HG03442 (cell line): ENCODE results near the gene FNDC11.

Experiments used
- ATAC-seq: cut with Tn5 transposase; IDR thresholded peaks from one replicate; pipeline ENCODE4 v1.9.1; 2021; ENCODE audit warnings: mild to moderate bottlenecking, moderate library complexity; ENCODE audit not compliant: unreplicated experiment

Gene FNDC11

GRCh38 chr20:63539441-63540370 lies 14.3 kb upstream of the FNDC11 start:
- no peak for ATAC-seq

DNA sequence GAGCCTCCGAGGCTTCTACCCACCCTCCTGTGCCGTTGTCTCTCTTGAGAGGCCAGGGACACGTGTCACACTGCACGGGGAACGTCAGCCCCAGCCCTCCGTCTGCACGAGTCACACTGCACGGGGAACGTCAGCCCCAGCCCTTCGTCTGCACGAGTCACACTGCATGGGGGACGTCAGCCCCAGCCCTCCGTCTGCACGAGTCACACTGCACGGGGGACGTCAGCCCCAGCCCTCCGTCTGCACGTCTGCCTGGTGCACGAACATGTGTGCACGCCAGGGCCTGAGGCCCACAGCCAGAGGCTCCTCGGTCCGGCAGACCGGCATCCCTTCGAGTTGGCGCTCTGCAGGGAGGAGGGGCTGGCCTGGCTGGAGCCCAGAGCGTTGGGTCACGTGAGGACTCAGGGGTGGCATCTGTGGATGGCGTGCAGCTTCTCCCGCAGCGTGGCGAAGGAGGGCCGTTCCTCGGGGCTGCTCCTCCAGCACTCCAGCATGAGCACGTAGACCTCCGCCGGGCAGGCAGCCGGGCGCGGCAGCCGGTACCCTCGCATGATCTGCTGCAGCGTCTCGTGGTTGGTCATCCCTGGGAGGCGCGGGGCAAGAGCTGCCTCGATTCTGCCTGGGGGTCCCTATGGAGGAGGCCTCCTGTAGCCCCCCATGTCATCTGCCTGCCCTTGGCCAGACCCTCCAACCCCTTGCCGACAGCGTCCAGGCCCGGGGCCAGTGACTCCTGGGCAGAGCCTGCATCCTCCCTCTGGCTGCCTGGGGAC lies 13.4 kb upstream of the FNDC11 start:
- no peak for ATAC-seq

DNA sequence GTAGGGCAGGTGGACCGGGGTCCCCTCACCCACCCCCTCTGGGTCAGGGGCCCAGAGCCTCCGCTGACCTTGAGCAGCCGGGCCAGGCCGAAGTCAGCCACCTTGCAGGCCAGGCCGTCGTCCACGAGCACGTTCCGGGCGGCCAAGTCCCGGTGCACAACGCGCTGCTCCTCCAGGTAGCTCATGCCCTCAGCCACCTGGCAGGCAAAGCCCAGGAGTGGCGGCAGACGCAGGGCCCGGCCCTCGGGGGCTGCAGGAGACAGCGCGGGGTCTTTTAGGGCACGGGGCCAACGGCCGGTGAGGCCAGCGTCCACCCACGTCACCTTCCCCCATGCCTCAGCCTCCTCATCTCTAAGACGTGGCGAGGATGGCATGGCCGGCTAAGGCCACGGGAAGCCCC lies 12.6 kb upstream of the FNDC11 start:
- ATAC-seq = no peak

DNA sequence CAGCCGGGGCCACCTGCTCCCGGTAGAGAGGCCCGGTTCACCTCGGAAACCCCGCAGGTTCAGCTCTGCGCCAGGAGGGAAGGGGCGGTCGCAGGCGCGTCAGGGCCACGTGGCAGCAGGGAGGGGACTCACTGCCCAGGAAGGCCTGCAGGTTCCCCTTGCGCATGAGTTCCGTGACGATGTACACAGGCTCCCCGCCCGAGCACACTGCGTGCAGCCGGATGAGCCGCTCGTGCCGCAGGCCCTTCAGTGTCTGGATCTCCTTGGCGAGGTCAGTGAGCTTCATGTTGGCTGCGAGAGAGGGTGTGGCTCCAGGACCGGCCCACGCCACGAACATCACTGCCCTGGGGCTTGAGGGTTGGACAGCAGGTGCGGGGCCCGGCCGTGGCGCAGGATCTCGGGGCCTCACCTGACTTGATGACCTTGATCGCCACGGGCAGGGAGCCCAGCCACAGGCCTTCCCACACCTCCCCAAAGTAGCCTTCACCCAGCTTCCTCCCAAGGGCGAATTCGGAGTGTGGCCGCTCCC lies 11.9 kb upstream of the FNDC11 start:
- no peak for ATAC-seq

GRCh38 chr20:63542696-63543095 lies 11.3 kb upstream of the FNDC11 start:
- ATAC-seq = no peak

GRCh38 chr20:63543131-63543530 lies 10.8 kb upstream of the FNDC11 start:
- no peak for ATAC-seq

- ATAC-seq = no peak
These were observed 10.2 kb upstream of the FNDC11 start for GRCh38 chr20:63543733-63544132.

- no peak for ATAC-seq
These were observed 9.6 kb upstream of the FNDC11 start for GRCh38 chr20:63544241-63544957.

- no peak for ATAC-seq
These were observed 8.9 kb upstream of the FNDC11 start for GRCh38 chr20:63544958-63545516.

- ATAC-seq = no peak
These were observed 8.1 kb upstream of the FNDC11 start for GRCh38 chr20:63545814-63546213.

DNA sequence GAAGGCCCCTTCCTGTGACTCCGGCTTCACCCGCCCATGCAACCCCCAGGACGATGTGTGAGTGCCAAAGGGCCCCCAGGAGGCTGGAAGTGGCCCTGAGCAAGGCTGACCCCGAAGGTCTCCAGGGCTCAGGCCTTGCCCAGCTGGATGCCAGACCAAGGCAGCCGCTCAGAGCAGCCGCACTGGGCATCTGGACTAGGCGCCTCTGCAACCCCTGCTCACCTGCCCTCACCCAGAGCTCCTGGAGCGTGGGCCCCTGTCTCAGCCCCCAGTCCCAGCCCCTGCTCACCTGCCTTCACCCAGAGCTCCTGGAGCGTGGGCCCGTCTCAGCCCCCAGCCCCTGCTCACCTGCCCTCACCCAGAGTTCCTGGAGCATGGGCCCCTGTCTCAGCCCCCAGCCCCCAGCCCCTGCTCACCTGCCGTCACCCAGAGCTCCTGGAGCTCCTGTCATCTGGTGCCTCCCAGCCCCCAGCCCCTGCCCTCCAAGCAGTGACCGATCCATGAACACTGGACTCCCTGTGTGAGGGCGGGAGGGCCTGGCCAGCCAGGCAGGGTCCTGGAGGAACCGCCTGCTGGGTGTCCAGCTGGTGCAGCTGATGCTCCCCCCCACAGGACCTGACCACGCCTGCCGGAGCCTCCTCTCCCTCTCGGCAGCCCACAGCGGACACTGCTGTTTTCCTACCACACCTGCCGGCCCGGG lies 7.6 kb upstream of the FNDC11 start:
- ATAC-seq = no peak

DNA sequence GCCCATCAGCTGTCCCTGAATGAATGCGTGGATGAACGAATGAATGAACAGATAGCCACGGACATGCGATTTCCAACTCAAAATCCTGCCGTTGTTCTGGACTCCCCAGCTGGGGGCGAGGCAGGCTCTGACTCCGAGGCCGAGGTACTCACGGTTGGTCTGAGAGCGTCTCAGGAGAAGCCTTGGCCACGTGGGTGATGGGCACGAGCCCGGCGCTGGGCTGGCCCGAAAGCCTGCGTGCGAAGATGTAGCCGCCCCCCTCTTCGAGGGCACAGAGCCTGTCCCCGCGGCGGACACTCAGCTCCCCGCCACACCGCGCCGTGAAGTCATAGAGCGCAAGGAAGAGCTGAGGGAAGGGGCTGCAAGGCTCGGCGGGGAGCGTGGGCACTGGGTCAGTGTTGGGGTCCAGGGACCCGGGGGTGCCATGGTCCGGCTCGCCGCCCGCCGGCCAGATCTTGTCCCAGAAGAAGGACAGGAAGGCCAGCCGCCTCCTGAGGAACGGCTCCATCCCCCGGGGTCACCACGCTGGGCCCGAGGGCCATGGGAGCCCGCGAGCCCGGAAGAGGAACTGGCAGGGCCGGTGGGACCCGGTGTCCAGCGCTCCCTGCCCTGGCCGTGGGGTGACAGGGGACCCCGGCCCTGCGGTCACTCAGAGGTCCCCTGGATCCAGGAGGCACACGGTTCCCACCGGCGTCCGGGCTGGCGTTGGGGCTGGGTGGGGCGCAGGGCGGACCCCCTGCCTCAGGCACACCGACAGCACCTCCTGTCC lies 6.8 kb upstream of the FNDC11 start:
- ATAC-seq = no peak

DNA sequence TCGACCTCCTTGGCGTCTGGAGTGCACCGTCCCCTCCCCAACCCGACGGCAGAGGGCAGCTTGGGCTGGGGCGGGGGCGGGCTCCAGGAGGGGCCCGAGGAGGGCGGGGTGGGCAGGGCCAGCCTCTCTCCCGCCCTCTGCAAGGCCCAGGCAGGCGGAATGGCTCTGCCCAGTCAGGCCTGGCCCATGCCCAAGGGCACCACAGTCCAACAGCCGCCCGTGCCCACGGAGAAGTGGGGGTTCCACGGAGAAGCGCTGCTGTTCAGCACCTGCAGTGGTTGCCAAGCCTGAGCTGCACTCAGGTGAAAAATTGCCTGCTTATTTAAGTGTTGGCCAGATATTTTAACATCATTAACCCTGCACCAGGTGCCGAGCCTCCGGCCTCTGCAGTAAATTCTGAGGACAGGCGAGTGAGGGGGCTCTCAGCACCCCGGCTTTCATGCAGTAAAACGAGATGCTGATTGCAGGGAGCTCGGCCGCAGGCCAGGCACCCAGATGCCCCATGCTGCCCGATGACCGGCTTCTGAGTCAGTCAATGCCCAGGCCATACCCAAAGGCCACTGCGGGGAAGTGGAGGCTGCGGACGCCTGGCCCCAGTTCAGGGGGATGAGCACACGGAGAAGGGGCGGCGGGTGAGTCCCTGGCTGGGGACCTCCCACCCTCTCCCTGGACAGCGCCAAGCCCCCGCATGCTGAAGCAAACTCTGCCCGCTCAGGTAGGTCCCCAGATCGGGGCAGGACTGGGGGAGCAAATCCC lies 6.1 kb upstream of the FNDC11 start, which contains the start of gene SRMS:
TSS of gene SRMS (minus strand) at position 25 of the 756 bp plus-strand sequence. CDS start 286 bp downstream, outside the sequence.
- ATAC-seq = no peak

DNA sequence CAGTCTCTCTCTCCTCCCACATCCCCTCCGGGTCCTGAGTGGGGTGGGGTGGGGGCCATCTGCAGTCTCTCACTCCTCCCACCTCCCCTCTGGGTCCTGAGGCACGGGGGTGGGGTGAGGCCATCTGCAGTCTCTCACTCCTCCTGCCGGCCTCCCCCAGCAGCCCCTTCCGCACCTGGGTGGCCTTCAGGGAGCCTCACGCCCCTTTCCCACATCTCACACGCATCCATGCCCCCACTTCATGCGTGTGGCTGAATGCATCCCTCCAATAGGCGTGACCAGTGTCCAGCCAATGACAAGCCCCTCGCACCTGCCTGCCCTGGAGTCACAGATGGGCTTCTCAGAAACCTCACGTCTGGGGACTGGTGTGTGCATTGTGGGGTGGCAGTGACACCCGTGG lies 5.4 kb upstream of the FNDC11 start:
- ATAC-seq = no peak

DNA sequence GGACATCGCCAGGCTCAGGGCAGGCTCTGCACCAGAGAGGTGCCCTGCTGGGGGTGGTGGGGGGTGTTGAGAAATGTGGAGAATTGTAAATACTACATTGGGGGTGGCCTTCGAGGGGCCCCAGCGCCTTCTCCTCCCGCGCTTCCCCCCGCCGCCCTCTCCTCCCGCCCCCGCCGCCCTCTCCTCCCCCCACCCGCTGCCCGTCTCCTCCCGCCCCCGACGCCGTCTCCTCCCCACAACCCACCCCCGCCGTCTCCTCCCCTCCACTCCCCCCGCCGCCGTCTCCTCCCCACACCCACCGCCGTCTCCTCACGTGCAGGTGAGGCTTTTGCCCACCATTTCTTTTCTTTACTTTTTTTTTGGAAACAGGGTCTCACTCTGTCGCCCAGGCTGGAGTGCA lies 4.9 kb upstream of the FNDC11 start:
- ATAC-seq = no peak

DNA sequence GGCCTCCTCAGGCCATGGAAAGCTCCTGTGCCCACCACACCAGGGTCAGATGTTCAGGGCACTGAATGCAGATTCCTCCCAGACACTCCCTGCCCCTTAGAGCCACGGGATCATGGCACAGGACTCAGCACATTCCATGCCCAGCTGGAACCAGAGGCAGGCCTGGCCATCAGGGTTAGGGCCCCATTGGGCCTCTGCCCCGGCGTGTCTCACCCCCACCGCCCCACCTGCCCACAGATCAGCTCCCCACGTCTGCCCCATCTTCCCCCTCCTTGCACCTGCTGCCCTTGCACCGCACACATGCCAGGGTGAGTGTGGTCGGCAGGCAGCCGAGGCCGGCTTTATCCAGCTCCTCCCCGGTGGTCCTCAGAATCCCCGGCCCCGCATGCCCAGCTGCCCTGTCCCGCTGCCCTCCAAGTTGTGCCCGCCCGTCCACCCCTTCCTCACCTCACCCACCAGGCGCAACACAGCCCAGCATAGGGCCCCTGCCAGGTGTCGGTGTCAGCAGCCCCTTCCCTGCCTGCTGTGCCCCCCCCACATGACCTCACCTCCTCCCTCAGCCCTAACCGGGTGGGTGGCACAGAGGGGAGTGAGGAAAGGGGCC lies 4.2 kb upstream of the FNDC11 start:
- no peak for ATAC-seq

- no peak for ATAC-seq
These were observed 2.9 kb upstream of the FNDC11 start for GRCh38 chr20:63551068-63551467.
